Measurements from ENCODE around the gene EOLA1. TPM values are rescaled to one million over a fixed set of nuclear protein-coding genes. Genes with fewer than 3 reads are reported as not detected.
A peak's percentile ranks its signal among the peaks of the same experiment; 100 is the strongest.
"Not testable (repeated sequence)": the region's sequence is repeated elsewhere in the genome, so short reads cannot be mapped to it uniquely, and the experiment has no call there.

Gene EOLA1
- total and polyA plus RNA-seq, 4 experiments from 2014 or later = 24.6 to 26.2 (median 25.4) TPM

DNA sequence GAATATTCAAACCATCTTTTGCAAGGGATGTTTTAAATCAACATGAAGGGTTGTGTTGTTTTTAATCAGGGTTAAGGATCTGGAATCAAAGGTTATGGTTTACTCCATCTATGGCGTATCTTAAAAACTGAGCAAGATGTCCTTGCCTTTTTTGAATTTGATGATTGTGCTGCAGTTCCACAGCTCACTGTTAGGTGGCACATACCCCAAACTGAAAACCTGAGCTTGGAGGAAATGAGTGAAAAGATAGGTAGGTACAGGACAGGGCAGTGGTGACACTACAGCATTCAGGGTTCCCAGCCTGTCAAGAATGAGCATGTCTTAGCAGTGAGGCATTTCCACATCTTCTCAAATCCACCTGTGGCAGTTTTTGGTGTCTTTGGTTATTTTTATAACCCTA lies 13.1 kb upstream of the EOLA1 start:
- H3K36me3 Mint-ChIP-seq = peaks cover 0 to 4% of the 10 kb centered on the region in 2 donors
- intact Hi-C loops (cut with micrococcal nuclease) = loop anchor here (1.0 kb wide), 2 partner anchors 15 to 22 kb away; partner anchors contain the start of gene IDS
- H3K4me1 ChIP-seq (ENCODE audit: insufficient read depth, low read length) = peaks cover 31% of the 10 kb centered on the region
- H3K4me3 Mint-ChIP-seq = peak overlapping the region in 3 of 8 donors; percentile 13 to 57 (median 33)
- H3K27ac ChIP-seq (ENCODE audit: low read depth, low read length) = no peak overlapping the region
- H3K36me3 ChIP-seq (ENCODE audit: insufficient read depth, low read length) = no peaks in the 10 kb centered on the region
- no peaks in the 10 kb centered on the region for H3K27me3 ChIP-seq (ENCODE audit: insufficient read depth, low read length)
- ChIA-PET POLR2A (ENCODE audit: partially characterized antibody) (interaction anchor here (2.2 to 11.7 kb wide), 2 partner anchors 12 to 24 kb away, joined by 26 to 112 read pairs; partner anchors contain the start of genes EOLA1 and IDS), CTCF (ENCODE audit: partially characterized antibody) (interaction anchor here (1.0 to 6.5 kb wide), 4 partner anchors 12 to 412 kb away, joined by 3 to 56 read pairs (median 18); partner anchors contain the start of gene EOLA1)
- no peaks in the 10 kb centered on the region for H3K27me3 Mint-ChIP-seq
- no peaks in the 10 kb centered on the region for H3K9me3 Mint-ChIP-seq
- no peaks in the 10 kb centered on the region for H3K9me3 ChIP-seq (ENCODE audit: control insufficient read depth in 1 of 2, low read length in 2 of 2)
- DNase-seq = peak; percentile 54 to 61 (median 57)
- H3K4me1 Mint-ChIP-seq = peaks cover 5 to 33% (median 13%) of the 10 kb centered on the region in 4 donors
- H3K27ac Mint-ChIP-seq = peak overlapping the region; percentile 66 to 92 (median 89)
- H3K4me3 ChIP-seq (ENCODE audit: low read length in 2 of 2) = no peak overlapping the region

DNA sequence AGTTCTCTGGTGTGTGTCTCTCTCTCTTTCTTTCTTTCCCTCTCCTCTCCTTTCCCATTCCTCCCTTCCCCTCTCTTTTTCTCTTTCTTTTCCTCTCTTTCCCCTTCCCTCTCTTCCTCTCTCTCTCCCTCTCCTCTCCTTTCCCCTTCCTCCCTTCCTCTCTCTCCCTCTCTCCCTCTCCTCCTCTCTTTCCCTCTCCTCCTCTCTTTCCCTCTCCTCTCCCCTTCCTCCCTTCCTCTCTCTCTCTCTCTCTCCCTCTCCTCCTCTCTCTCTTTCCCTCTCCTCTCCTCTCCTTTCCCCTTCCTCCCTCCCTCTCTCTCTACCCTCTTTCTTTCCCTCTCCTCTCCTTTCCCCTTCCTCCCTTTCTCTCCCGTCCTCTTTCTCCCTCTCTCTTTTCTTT lies 12.4 kb upstream of the EOLA1 start:
- peak overlapping the region in 3 of 7 donors; percentile 22 to 74 (median 29) for H3K27ac Mint-ChIP-seq
- intact Hi-C loops (cut with micrococcal nuclease) = no loop called here
- Histone ChIP-seq H3K9me3 (ENCODE audit: control insufficient read depth in 1 of 2, low read length in 2 of 2) (no peaks in the 10 kb centered on the region), H3K4me1 (ENCODE audit: insufficient read depth, low read length) (peaks cover 25% of the 10 kb centered on the region), H3K27me3 (ENCODE audit: insufficient read depth, low read length) (no peaks in the 10 kb centered on the region), H3K4me3 (ENCODE audit: low read length in 2 of 2) (no peak overlapping the region), H3K36me3 (ENCODE audit: insufficient read depth, low read length) (no peaks in the 10 kb centered on the region), H3K27ac (ENCODE audit: low read depth, low read length) (no peak overlapping the region)
- CTCF ChIA-PET (ENCODE audit: partially characterized antibody) = interaction anchor here (1.0 to 6.5 kb wide), 4 partner anchors 12 to 412 kb away, joined by 3 to 56 read pairs (median 18); partner anchors contain the start of gene EOLA1
- H3K4me1 Mint-ChIP-seq = peaks cover 5 to 28% (median 10%) of the 10 kb centered on the region in 4 donors
- H3K27me3 Mint-ChIP-seq = no peaks in the 10 kb centered on the region
- POLR2A ChIA-PET (ENCODE audit: partially characterized antibody) = interaction anchor here (2.2 to 11.7 kb wide), 2 partner anchors 12 to 24 kb away, joined by 26 to 112 read pairs; partner anchors contain the start of genes EOLA1 and IDS
- no peak for DNase-seq
- H3K9me3 Mint-ChIP-seq = no peaks in the 10 kb centered on the region
- no peak overlapping the region for H3K4me3 Mint-ChIP-seq
- H3K36me3 Mint-ChIP-seq = peaks cover 0 to 4% of the 10 kb centered on the region in 2 donors

DNA sequence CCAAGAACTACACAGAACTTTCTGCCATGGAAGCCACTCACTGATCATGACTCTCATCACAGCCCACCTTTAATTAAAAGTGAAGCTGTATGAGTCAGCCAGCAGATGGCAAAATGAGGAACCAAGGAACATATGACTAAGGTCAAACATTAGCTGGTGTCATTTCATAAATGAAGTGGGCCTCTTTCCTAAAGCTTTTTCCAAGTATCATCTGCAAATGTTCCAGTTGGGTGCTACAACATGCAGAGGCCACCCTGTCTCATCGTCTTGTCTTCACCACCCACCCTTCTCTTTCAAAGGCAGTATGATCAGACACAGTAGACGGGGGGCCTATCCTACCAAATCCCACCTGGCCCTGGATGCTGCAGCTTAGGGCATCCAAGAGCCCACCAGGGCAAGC lies 9.2 kb upstream of the EOLA1 start:
- H3K36me3 Mint-ChIP-seq = peaks cover 0 to 4% of the 10 kb centered on the region in 2 donors
- H3K27ac Mint-ChIP-seq = no peak overlapping the region
- intact Hi-C loops (cut with micrococcal nuclease) = no loop called here

DNA sequence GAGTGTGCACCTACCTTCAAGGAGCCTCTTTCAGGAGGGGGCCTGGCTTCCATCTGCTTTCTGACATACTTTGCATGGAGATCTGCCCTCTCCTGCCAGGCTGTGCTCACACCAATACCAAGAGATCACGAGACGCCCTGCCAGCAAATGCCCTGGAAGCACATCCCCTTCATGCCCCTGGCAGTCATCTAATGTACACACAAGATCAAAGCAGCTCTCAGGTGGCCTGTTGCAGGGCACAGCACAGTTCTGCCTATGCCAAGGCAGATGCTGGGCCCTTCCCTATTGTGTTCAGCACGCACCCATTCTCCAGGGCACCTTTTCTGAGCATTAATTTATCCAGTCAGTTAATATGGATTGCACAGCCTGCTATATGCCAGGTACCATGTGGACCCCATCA lies 7.9 kb upstream of the EOLA1 start:
- H3K9me3 ChIP-seq (ENCODE audit: control insufficient read depth in 1 of 2, low read length in 2 of 2); CTCF ChIA-PET (ENCODE audit: partially characterized antibody); H3K4me1 Mint-ChIP-seq; POLR2A ChIA-PET (ENCODE audit: partially characterized antibody); H3K9me3 Mint-ChIP-seq; intact Hi-C loops (cut with micrococcal nuclease); H3K4me3 ChIP-seq (ENCODE audit: low read length in 2 of 2); H3K36me3 ChIP-seq (ENCODE audit: insufficient read depth, low read length); DNase-seq; H3K27me3 ChIP-seq (ENCODE audit: insufficient read depth, low read length); H3K27me3 Mint-ChIP-seq; H3K4me1 ChIP-seq (ENCODE audit: insufficient read depth, low read length); H3K27ac ChIP-seq (ENCODE audit: low read depth, low read length); H3K36me3 Mint-ChIP-seq; H3K4me3 Mint-ChIP-seq: not testable (repeated sequence)
- H3K27ac Mint-ChIP-seq = peak overlapping the region in 1 of 7 donors; percentile 68

More for the DNA sequence above, 9.2 kb upstream of the EOLA1 start:
- H3K9me3 Mint-ChIP-seq = no peaks in the 10 kb centered on the region
- H3K27me3 ChIP-seq (ENCODE audit: insufficient read depth, low read length) = no peaks in the 10 kb centered on the region
- ChIA-PET CTCF (ENCODE audit: partially characterized antibody) (interaction anchor here (4.8 kb wide), 1 partner anchor 20 kb away, joined by 33 read pairs; no protein-coding TSS in a partner anchor), POLR2A (ENCODE audit: partially characterized antibody) (interaction anchor here (11.7 kb wide), 1 partner anchor 27 kb away, joined by 112 read pairs; the partner anchor contains the start of gene IDS)
- H3K4me1 ChIP-seq (ENCODE audit: insufficient read depth, low read length) = peaks cover 4% of the 10 kb centered on the region
- peaks cover 5 to 7% (median 6%) of the 10 kb centered on the region in 4 donors for H3K4me1 Mint-ChIP-seq
- no peaks in the 10 kb centered on the region for H3K9me3 ChIP-seq (ENCODE audit: control insufficient read depth in 1 of 2, low read length in 2 of 2)
- H3K27ac ChIP-seq (ENCODE audit: low read depth, low read length) = no peak overlapping the region
- no peaks in the 10 kb centered on the region for H3K27me3 Mint-ChIP-seq
- no peak overlapping the region for H3K4me3 Mint-ChIP-seq
- no peaks in the 10 kb centered on the region for H3K36me3 ChIP-seq (ENCODE audit: insufficient read depth, low read length)
- H3K4me3 ChIP-seq (ENCODE audit: low read length in 2 of 2) = no peak overlapping the region
- DNase-seq = no peak

DNA sequence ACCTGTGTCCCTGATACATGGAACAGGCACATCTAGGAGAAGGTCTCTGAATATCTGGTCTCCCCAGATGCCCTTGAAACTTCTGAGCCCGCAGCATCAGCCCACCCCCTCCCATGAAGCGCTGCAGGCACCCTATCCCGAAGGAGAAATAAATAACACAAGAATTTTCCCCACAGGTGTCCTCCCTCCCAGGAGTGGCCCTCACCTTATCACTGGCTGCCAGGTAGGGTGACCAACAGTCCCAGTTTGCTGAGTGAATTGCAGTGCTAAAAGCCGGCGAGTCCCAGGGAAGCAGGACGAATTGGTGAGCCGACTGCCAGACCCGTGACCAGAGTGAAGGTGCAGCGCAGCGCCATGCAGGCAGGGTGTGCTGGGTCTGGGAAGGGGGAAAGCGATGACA lies 6.8 kb upstream of the EOLA1 start:
- H3K27me3 ChIP-seq (ENCODE audit: insufficient read depth, low read length); intact Hi-C loops (cut with micrococcal nuclease); H3K4me3 Mint-ChIP-seq; CTCF ChIA-PET (ENCODE audit: partially characterized antibody); H3K9me3 Mint-ChIP-seq; H3K4me3 ChIP-seq (ENCODE audit: low read length in 2 of 2); H3K9me3 ChIP-seq (ENCODE audit: control insufficient read depth in 1 of 2, low read length in 2 of 2); H3K36me3 Mint-ChIP-seq; H3K4me1 Mint-ChIP-seq; H3K27ac Mint-ChIP-seq; H3K36me3 ChIP-seq (ENCODE audit: insufficient read depth, low read length); DNase-seq; POLR2A ChIA-PET (ENCODE audit: partially characterized antibody); H3K27ac ChIP-seq (ENCODE audit: low read depth, low read length); H3K4me1 ChIP-seq (ENCODE audit: insufficient read depth, low read length); H3K27me3 Mint-ChIP-seq: not testable (repeated sequence)

DNA sequence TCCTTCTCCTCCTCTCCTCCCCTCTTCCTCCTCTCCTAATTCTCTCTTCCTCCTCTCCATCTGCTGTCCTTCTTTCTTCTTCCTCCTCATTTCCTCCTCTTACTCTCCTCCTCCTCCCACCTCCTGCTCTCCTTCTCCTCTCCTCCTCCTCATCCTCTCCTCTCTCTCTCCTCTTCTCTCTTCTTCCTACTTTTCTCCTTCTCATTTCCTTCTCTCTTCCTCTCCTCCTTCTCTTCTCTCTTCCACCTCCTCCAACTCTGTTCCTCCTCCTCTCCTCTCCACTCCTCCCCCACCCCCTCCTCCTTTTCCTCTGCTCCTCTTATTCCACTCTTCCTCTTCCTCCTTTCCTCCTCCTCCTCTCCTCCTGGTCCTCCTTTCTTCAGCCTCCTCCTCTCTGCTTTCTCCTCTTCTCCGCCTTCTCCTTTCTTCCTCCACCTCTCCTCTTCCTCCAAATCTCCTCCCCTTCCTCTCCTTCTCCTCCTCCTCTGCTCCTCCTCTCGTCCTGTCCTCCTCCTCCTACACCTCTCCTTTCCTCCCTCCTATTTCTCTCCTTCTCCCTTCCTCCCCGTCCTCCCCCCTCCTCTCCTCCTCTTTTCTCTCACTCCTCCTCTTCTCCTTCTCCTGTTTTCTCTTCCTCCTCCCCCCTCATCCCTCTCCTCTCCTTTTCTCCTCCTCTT lies 5.7 kb upstream of the EOLA1 start:
- H3K4me1 ChIP-seq (ENCODE audit: insufficient read depth, low read length); H3K4me3 ChIP-seq (ENCODE audit: low read length in 2 of 2); H3K27me3 ChIP-seq (ENCODE audit: insufficient read depth, low read length); H3K27ac ChIP-seq (ENCODE audit: low read depth, low read length); CTCF ChIA-PET (ENCODE audit: partially characterized antibody); DNase-seq; H3K36me3 Mint-ChIP-seq; H3K9me3 ChIP-seq (ENCODE audit: control insufficient read depth in 1 of 2, low read length in 2 of 2); intact Hi-C loops (cut with micrococcal nuclease); H3K4me1 Mint-ChIP-seq; H3K36me3 ChIP-seq (ENCODE audit: insufficient read depth, low read length); H3K27me3 Mint-ChIP-seq; H3K9me3 Mint-ChIP-seq; POLR2A ChIA-PET (ENCODE audit: partially characterized antibody); H3K4me3 Mint-ChIP-seq: not testable (repeated sequence)
- H3K27ac Mint-ChIP-seq = peak overlapping the region in 1 of 7 donors; percentile 8

DNA sequence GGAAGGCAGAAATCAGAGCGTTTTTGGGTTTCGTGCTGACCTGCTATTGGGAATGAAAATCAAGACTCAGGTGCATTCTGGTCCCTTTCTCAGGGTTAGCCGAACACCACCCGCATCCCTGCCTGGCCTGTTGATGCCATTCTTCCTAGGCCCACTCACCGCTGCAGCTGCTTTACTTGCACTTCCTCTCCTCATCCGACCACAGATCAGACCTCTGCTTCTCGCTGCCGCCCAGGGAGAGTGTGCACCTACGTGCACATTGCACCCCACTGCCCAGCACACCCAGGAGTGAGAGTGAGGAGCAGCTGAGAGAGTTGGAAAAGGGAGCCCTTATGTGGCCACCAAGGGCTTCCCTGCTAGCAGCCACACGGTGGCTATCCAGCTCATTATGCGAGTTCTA lies 3.3 kb upstream of the EOLA1 start:
- H3K9me3 ChIP-seq (ENCODE audit: control insufficient read depth in 1 of 2, low read length in 2 of 2); H3K27ac ChIP-seq (ENCODE audit: low read depth, low read length); H3K36me3 ChIP-seq (ENCODE audit: insufficient read depth, low read length); H3K9me3 Mint-ChIP-seq; H3K27me3 ChIP-seq (ENCODE audit: insufficient read depth, low read length); POLR2A ChIA-PET (ENCODE audit: partially characterized antibody); CTCF ChIA-PET (ENCODE audit: partially characterized antibody); H3K4me3 Mint-ChIP-seq; H3K36me3 Mint-ChIP-seq; DNase-seq; H3K27me3 Mint-ChIP-seq; H3K4me3 ChIP-seq (ENCODE audit: low read length in 2 of 2); H3K27ac Mint-ChIP-seq; intact Hi-C loops (cut with micrococcal nuclease): not testable (repeated sequence)
- H3K4me1 Mint-ChIP-seq = peaks cover 6 to 16% (median 12%) of the 10 kb centered on the region in 4 donors
- H3K4me1 ChIP-seq (ENCODE audit: insufficient read depth, low read length) = peaks cover 11% of the 10 kb centered on the region
